ENCODE data around the gene ELMO1.

GRCh38 chr7:37484426-37485073 lies 35.9 kb upstream of the ELMO1 start:
- TF ChIP-seq CTCF (optimal IDR thresholded peaks at IDR 0.05 in 1 of 3, IDR thresholded peaks at IDR 0.05 in 1 of 3, conservative IDR thresholded peaks at IDR 0.05 in 1 of 3; ENCODE audit: extremely low read depth in 1 of 3, insufficient read depth in 2 of 3, low read length in 3 of 3) (no peak), EZH2 (IDR thresholded peaks at IDR 0.05; ENCODE audit: low read length) (no peak)

Measured in keratinocyte (primary cell).